Lower lobe of right lung (tissue), 2 donors: Measurements from ENCODE around the gene RNF7. TPM values are rescaled to one million over a fixed set of nuclear protein-coding genes. Genes with fewer than 3 reads are reported as not detected.

ENCODE experiments used
- ATAC-seq, 2 donors: fragments of 200-7000 bp; cut with Tn5 transposase; one replicate each; pipeline ENCODE4 v1.9.1; 2020 to 2022; ENCODE audit warnings: mild to moderate bottlenecking in 2 of 2, moderate library complexity in 2 of 2
- DNase-seq: peaks from one replicate; pipeline ENCODE4 v3.0.0-alpha.2; 2020
- H3K27ac ChIP-seq: fragments of 200-600 bp; one replicate; pipeline ENCODE4 v1.8.0; 2022
- H3K27me3 ChIP-seq: fragments of 200-600 bp; one replicate; pipeline ENCODE4 v1.8.0; 2022; ENCODE audit warnings: low read depth
- H3K36me3 ChIP-seq: fragments of 200-600 bp; one replicate; pipeline ENCODE4 v1.8.0; 2022; ENCODE audit warnings: mild to moderate bottlenecking
- H3K4me1 ChIP-seq: fragments of 200-600 bp; one replicate; pipeline ENCODE4 v1.8.0; 2022
- H3K4me3 ChIP-seq: fragments of 200-600 bp; one replicate; pipeline ENCODE4 v1.8.0; 2022; ENCODE audit warnings: mild to moderate bottlenecking
- H3K9me3 ChIP-seq: fragments of 200-600 bp; one replicate; pipeline ENCODE4 v1.8.0; 2022
- intact Hi-C: fragments of 100-400 bp; cut with DNase I; formaldehyde crosslinking; loops from one replicate; pipeline ENCODE4 v1.11.0; 2022
- total RNA-seq: library from RNA; stranded (reverse); fragmentation: NEBNext Ultra II Directional; extraction: Animal tissue kit (Norgen Biotek cat#: 25700); gene quantifications from one replicate; pipeline ENCODE4 v1.2.1, GENCODE V29; 2021
- TF ChIP-seq, protein P1 (sequence below): fragments of 200-600 bp; IDR thresholded peaks from one replicate; pipeline ENCODE4 v1.8.0; 2022; ENCODE audit warnings: antibody characterized with exemption, mild to moderate bottlenecking
- donor health status: DM: no; HTN: yes; CAD: no; lungs with severe emphysema.

RNF7 gene
- total RNA-seq, 1 donor from 2014 or later, result 69.3 TPM

- no peaks in the 10 kb centered on the region for H3K4me1 ChIP-seq
- DNase-seq (no peak), ATAC-seq (no peak)
- no peak overlapping the region for H3K27ac ChIP-seq
- no peak overlapping the region for H3K4me3 ChIP-seq
- intact Hi-C loops, result no loop called here
- H3K27me3 ChIP-seq, result no peaks in the 10 kb centered on the region
- TF ChIP-seq, protein P1, sequence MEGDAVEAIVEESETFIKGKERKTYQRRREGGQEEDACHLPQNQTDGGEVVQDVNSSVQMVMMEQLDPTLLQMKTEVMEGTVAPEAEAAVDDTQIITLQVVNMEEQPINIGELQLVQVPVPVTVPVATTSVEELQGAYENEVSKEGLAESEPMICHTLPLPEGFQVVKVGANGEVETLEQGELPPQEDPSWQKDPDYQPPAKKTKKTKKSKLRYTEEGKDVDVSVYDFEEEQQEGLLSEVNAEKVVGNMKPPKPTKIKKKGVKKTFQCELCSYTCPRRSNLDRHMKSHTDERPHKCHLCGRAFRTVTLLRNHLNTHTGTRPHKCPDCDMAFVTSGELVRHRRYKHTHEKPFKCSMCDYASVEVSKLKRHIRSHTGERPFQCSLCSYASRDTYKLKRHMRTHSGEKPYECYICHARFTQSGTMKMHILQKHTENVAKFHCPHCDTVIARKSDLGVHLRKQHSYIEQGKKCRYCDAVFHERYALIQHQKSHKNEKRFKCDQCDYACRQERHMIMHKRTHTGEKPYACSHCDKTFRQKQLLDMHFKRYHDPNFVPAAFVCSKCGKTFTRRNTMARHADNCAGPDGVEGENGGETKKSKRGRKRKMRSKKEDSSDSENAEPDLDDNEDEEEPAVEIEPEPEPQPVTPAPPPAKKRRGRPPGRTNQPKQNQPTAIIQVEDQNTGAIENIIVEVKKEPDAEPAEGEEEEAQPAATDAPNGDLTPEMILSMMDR, result no peak
- no peaks in the 10 kb centered on the region for H3K9me3 ChIP-seq
- H3K36me3 ChIP-seq, result no peaks in the 10 kb centered on the region
These were observed 26.4 kb downstream of the RNF7 start for GRCh38 chr3:141764465-141764864.

GRCh38 chr3:141764986-141765385 is 26.9 kb downstream of the RNF7 start:
- H3K4me1 ChIP-seq, result no peaks in the 10 kb centered on the region
- ATAC-seq, result no peak
- no peaks in the 10 kb centered on the region for H3K36me3 ChIP-seq
- H3K27ac ChIP-seq, result no peak overlapping the region
- H3K4me3 ChIP-seq, result no peak overlapping the region
- DNase-seq, result no peak
- H3K27me3 ChIP-seq, result no peaks in the 10 kb centered on the region
- no peaks in the 10 kb centered on the region for H3K9me3 ChIP-seq
- intact Hi-C loops, result no loop called here
- TF ChIP-seq, protein P1, result no peak

GRCh38 chr3:141767066-141767465 is 29.0 kb downstream of the RNF7 start:
- ATAC-seq (no peak), DNase-seq (no peak)
- no peak overlapping the region for H3K27ac ChIP-seq
- no peak overlapping the region for H3K4me3 ChIP-seq
- H3K27me3 ChIP-seq, result no peaks in the 10 kb centered on the region
- intact Hi-C loops, result no loop called here
- no peaks in the 10 kb centered on the region for H3K36me3 ChIP-seq
- no peaks in the 10 kb centered on the region for H3K9me3 ChIP-seq
- no peaks in the 10 kb centered on the region for H3K4me1 ChIP-seq
- TF ChIP-seq, protein P1, result no peak

- intact Hi-C loops, result no loop called here
- H3K27ac ChIP-seq, result no peak overlapping the region
- H3K36me3 ChIP-seq, result no peaks in the 10 kb centered on the region
- H3K9me3 ChIP-seq, result no peaks in the 10 kb centered on the region
- TF ChIP-seq, protein P1, result no peak
- ATAC-seq, result no peak
- no peak overlapping the region for H3K4me3 ChIP-seq
- H3K27me3 ChIP-seq, result no peaks in the 10 kb centered on the region
- DNase-seq, result no peak
- no peaks in the 10 kb centered on the region for H3K4me1 ChIP-seq
These were observed 31.3 kb downstream of the RNF7 start for GRCh38 chr3:141769221-141769894.

DNA sequence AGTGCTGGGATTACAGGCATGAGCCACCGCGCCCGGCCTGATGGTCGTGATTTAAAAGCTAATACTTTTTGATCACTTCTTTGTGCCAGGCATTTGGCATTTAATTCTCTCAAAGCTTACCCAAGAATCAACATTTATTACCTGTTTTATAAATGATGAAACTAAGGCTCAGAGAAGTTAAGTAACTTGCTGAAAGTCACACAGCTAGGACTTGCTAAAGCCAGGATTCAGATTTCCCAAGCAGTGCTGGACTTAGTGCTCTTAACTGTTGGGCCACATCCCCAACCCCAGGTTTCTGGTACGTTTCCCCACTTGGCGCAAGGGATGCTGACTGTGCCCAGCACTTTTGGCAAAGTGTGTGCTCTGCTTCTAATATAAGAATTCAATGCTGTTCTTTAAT is 35.6 kb downstream of the RNF7 start:
- Histone ChIP-seq H3K9me3 (no peaks in the 10 kb centered on the region), H3K4me1 (no peaks in the 10 kb centered on the region), H3K4me3 (no peak overlapping the region), H3K36me3 (no peaks in the 10 kb centered on the region), H3K27me3 (no peaks in the 10 kb centered on the region), H3K27ac (no peak overlapping the region)
- intact Hi-C loops, result no loop called here
- TF ChIP-seq, protein P1, result no peak
- no peak for DNase-seq
- ATAC-seq, result no peak
